Activated CD4-positive, alpha-beta T cell treated with anti-CD3 and anti-CD28 coated beads for 36 hours (primary cell): ENCODE results near the gene UBN1. TPM values are rescaled to one million over a fixed set of nuclear protein-coding genes. Genes with fewer than 3 reads are reported as not detected.

Experiments
- ATAC-seq: fragments of 200-7000 bp; cut with Tn5 transposase; one replicate; pipeline ENCODE4 v1.10.0; 2021; ENCODE audit warnings: mild to moderate bottlenecking, moderate library complexity
- CTCF ChIA-PET: fragments of 350-600 bp; sonication (Branson Sonifier 250); formaldehyde crosslinking; loops from one replicate; lab custom pipeline; 2021; ENCODE audit warnings: antibody characterized with exemption; lab: Charles Lee
- POLR2A ChIA-PET: fragments of 350-600 bp; sonication (Branson Sonifier 250); formaldehyde crosslinking; loops from one replicate; lab custom pipeline; 2021; ENCODE audit warnings: antibody characterized with exemption, inconsistent platforms; lab: Charles Lee
- DNase-seq: peaks from one replicate; pipeline ENCODE4 v3.0.0-alpha.2; 2020
- H3K27ac Mint-ChIP-seq: one replicate; pipeline ENCODE4 v1.8.0; 2021; ENCODE audit warnings: mixed read lengths
- H3K27me3 Mint-ChIP-seq: one replicate; pipeline ENCODE4 v1.8.0; 2021; ENCODE audit warnings: mixed read lengths
- H3K36me3 Mint-ChIP-seq: one replicate; pipeline ENCODE4 v1.8.0; 2021; ENCODE audit warnings: low read depth, mixed read lengths
- H3K4me1 Mint-ChIP-seq: one replicate; pipeline ENCODE4 v1.8.0; 2021; ENCODE audit warnings: mixed read lengths
- H3K4me3 Mint-ChIP-seq: one replicate; pipeline ENCODE4 v1.8.0; 2021; ENCODE audit warnings: mild to moderate bottlenecking, moderate library complexity, mixed read lengths
- H3K9me3 Mint-ChIP-seq: one replicate; pipeline ENCODE4 v1.8.0; 2021; ENCODE audit warnings: low read depth, mixed read lengths
- intact Hi-C, 2 experiments: fragments of 100-400 bp; cut with DNase I in 1 of 2; cut with micrococcal nuclease in 1 of 2; formaldehyde crosslinking; loops; one replicate each; pipeline versions ENCODE4 v1.14.2 to v1.15.1; 2022 to 2024; cut with DNase I, micrococcal nuclease
- total RNA-seq, 2 experiments: library from RNA; stranded (reverse); gene quantifications; one replicate each; pipeline ENCODE4 v1.2.3, GENCODE V29; 2021

The UBN1 gene
- total RNA-seq, 2 experiments from 2014 or later = 19.3 to 23.0 TPM

DNA sequence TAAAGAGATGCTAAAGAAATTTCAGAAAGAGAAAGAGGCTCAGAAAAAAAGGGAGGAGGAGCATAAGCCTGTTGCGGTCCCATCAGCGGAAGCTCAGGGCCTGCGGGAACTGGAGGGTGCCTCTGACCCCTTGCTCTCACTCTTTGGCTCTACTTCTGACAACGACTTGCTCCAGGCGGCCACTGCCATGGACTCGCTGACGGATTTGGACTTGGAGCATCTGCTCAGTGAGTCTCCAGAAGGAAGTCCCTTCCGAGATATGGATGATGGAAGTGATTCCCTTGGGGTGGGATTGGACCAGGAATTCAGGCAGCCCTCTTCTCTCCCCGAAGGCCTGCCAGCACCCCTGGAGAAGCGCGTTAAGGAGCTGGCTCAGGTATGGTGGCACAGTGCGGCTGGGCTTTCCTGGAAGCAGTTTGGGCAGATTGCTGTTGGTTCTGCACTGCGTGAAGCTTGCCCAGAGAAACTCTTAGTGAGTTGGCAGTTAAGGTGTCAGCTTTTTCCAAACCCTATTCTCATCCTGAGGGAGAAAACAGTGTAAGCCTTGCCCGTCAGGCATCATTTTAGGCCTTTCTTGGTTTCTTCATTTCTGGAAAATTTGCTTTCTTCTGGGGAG is 13.6 kb downstream of the UBN1 start:
- intact Hi-C loops = no loop called here
- POLR2A ChIA-PET = no interaction called here
- CTCF ChIA-PET = no interaction called here
- DNase-seq = no peak
- ATAC-seq = no peak
- no peak overlapping the region for H3K27ac Mint-ChIP-seq
- peaks cover 5% of the 10 kb centered on the region for H3K4me1 Mint-ChIP-seq
- H3K27me3 Mint-ChIP-seq = no peaks in the 10 kb centered on the region
- no peaks in the 10 kb centered on the region for H3K9me3 Mint-ChIP-seq
- H3K4me3 Mint-ChIP-seq = no peak overlapping the region
- H3K36me3 Mint-ChIP-seq = peaks cover 43% of the 10 kb centered on the region

DNA sequence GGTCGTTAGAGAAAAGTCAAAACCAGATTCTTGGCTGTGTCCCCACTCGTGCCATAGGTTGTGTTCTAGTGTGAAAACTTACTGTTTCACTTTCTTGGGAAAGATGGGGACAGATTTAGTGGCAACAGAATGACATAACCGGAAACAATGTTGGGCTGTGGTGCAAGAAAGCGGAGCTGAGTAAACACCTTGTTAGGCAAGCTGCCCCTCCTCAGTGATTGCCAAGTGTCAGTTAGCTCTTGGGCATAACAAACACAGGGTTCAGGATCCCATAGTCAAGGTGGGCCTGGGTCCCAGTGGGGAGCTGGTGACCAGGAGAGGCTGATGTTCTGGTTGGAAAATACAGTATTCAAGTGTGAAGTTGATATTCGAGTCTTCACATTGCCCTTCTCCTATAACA is 15.4 kb downstream of the UBN1 start:
- Mint-ChIP-seq H3K4me1 (peaks cover 11% of the 10 kb centered on the region), H3K36me3 (peaks cover 37% of the 10 kb centered on the region), H3K27ac (peak overlapping the region; percentile 29), H3K27me3 (no peaks in the 10 kb centered on the region), H3K4me3 (no peak overlapping the region), H3K9me3 (no peaks in the 10 kb centered on the region)
- ChIA-PET POLR2A (interaction anchor here (0.5 kb wide), 1 partner anchor 20 kb away, joined by 3 read pairs; no protein-coding TSS in a partner anchor), CTCF (no interaction called here)
- intact Hi-C loops = no loop called here
- ATAC-seq (no peak), DNase-seq (no peak)

DNA sequence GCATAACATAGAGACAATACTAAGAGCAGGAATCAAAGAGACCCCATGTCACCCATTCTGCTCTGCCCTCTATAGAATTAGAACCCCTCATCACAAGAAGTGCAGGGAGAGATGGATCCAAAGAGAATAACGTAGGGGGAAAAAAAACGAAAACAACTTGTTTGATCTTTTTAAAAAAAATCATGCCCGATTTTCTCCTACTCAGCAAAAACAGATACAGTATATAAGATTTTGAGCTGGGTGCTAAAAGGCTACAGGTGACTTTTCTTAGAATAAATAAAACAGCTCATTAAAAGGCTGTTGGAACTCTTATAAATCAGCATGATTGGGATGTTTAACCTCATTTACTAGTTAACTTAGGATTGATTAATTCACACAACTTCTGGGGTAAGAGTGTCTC is 17.4 kb downstream of the UBN1 start:
- POLR2A ChIA-PET = interaction anchor here (0.6 kb wide), 1 partner anchor 390 kb away, joined by 3 read pairs; no protein-coding TSS in a partner anchor
- Mint-ChIP-seq H3K27me3 (no peaks in the 10 kb centered on the region), H3K4me3 (no peak overlapping the region), H3K36me3 (peaks cover 30% of the 10 kb centered on the region), H3K9me3 (no peaks in the 10 kb centered on the region), H3K27ac (no peak overlapping the region), H3K4me1 (peaks cover 11% of the 10 kb centered on the region)
- ATAC-seq = no peak
- CTCF ChIA-PET = interaction anchor here (1.0 kb wide), 1 partner anchor 20 kb away, joined by 4 read pairs; no protein-coding TSS in a partner anchor
- intact Hi-C loops = no loop called here
- no peak for DNase-seq

DNA sequence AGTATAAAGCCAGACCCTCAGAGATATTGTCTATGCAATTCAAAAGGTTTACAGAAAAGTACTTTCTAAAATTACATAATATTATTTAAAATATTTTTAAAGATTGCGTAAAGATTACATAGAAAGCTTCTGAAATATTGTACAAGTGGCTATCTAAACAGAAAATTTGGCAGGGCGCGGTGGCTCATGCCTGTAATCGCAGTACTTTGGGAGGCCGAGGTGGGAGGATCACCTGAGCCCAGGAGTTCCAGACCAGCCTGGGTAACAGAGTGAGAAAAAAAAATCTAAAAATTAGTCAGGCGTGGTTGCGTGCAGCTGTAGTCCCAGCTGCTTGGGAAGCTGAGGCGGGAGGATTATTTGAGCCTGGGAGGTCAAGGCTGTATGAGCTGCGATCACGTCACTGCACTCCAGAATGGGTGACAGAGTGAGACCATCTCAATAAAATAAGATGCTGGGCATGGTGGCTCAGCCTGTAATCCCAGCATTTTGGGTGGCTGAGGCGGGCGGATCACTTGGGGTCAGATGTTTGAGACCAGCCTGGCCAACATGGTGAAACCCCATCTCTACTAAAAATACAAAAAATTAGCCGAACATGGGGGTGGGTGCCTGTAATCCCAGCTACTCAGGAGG is 18.1 kb downstream of the UBN1 start:
- H3K4me3 Mint-ChIP-seq = no peak overlapping the region
- ATAC-seq (no peak), DNase-seq (no peak)
- H3K36me3 Mint-ChIP-seq = peaks cover 26% of the 10 kb centered on the region
- H3K9me3 Mint-ChIP-seq = no peaks in the 10 kb centered on the region
- H3K4me1 Mint-ChIP-seq = peaks cover 11% of the 10 kb centered on the region
- no peaks in the 10 kb centered on the region for H3K27me3 Mint-ChIP-seq
- intact Hi-C loops = no loop called here
- H3K27ac Mint-ChIP-seq = no peak overlapping the region
- ChIA-PET CTCF (interaction anchor here (0.9 to 1.0 kb wide), 2 partner anchors 19 to 29 kb away, joined by 4 read pairs; no protein-coding TSS in a partner anchor), POLR2A (interaction anchor here (0.6 kb wide), 1 partner anchor 112 kb away, joined by 3 read pairs; no protein-coding TSS in a partner anchor)

DNA sequence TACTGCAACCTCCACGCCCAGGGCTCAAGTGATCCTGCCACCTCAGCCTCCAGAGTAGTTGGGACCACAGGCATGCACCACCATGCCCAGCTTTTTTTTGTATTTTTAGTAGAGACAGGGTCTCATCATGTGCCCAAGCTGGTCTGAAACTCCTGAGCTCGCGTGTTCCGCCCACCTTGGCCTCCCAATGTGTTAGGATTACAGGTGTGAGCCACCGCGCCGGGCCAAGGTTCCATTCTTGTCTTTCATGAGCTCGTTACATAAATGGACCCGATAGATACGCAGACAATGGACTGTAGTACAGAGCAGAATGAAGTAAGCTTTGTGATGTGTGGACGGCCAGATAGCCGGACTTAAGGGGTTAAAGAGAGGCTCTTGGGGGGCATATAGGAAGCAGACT is 19.3 kb downstream of the UBN1 start:
- intact Hi-C loops = no loop called here
- H3K4me3 Mint-ChIP-seq = no peak overlapping the region
- CTCF ChIA-PET = interaction anchor here (1.1 kb wide), 1 partner anchor 23 kb away, joined by 3 read pairs; no protein-coding TSS in a partner anchor
- no peaks in the 10 kb centered on the region for H3K27me3 Mint-ChIP-seq
- no peak for ATAC-seq
- H3K4me1 Mint-ChIP-seq = peaks cover 11% of the 10 kb centered on the region
- peaks cover 28% of the 10 kb centered on the region for H3K36me3 Mint-ChIP-seq
- no peak overlapping the region for H3K27ac Mint-ChIP-seq
- POLR2A ChIA-PET = no interaction called here
- no peaks in the 10 kb centered on the region for H3K9me3 Mint-ChIP-seq
- DNase-seq = no peak

DNA sequence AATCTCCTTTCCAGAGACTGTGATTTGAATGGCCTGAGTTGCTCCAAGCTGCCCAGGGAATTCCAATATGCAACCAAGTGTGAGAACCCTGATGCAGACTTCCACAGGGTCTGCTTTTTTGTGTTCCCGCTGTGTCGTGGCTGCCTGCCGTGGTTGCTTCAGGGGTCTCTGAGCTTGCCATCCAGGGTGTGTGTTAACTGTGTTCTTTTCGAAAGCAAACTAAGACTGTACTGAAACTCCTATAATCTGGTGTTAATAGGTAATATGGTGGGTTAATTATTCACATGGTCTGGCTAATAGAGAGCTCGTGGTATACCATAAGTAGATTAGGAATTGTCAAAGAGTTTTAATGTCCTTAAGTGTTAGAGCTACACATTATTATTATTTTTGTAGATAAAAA is 20.7 kb downstream of the UBN1 start:
- DNase-seq (no peak), ATAC-seq (no peak)
- H3K9me3 Mint-ChIP-seq = no peaks in the 10 kb centered on the region
- peaks cover 28% of the 10 kb centered on the region for H3K36me3 Mint-ChIP-seq
- intact Hi-C loops = no loop called here
- H3K4me3 Mint-ChIP-seq = no peak overlapping the region
- CTCF ChIA-PET = interaction anchor here (0.6 kb wide), 1 partner anchor 16 kb away, joined by 4 read pairs; no protein-coding TSS in a partner anchor
- no peak overlapping the region for H3K27ac Mint-ChIP-seq
- POLR2A ChIA-PET = no interaction called here
- no peaks in the 10 kb centered on the region for H3K27me3 Mint-ChIP-seq
- peaks cover 8% of the 10 kb centered on the region for H3K4me1 Mint-ChIP-seq

DNA sequence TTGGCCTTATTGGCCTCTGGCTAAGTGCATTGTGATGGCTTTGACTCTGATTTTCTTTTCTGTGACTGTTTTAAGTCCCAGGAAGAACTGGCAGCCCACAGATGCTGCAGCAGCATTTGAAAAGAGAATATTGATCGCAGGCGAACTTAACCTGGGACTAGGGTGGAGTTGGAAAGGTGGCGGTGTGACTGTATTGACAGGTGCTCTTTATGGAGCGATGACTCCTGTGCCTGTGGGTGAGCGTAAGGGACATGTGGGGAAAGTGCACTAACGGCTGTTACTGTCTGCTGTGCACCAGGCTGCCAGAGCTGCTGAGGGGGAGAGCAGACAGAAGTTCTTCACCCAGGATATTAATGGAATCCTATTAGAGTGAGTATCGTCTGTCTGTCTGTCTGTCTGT is 21.3 kb downstream of the UBN1 start:
- intact Hi-C loops = no loop called here
- Mint-ChIP-seq H3K9me3 (no peaks in the 10 kb centered on the region), H3K4me1 (peaks cover 7% of the 10 kb centered on the region), H3K27ac (no peak overlapping the region), H3K27me3 (no peaks in the 10 kb centered on the region), H3K36me3 (peaks cover 32% of the 10 kb centered on the region), H3K4me3 (no peak overlapping the region)
- ChIA-PET POLR2A (no interaction called here), CTCF (no interaction called here)
- ATAC-seq = no peak
- DNase-seq = no peak

DNA sequence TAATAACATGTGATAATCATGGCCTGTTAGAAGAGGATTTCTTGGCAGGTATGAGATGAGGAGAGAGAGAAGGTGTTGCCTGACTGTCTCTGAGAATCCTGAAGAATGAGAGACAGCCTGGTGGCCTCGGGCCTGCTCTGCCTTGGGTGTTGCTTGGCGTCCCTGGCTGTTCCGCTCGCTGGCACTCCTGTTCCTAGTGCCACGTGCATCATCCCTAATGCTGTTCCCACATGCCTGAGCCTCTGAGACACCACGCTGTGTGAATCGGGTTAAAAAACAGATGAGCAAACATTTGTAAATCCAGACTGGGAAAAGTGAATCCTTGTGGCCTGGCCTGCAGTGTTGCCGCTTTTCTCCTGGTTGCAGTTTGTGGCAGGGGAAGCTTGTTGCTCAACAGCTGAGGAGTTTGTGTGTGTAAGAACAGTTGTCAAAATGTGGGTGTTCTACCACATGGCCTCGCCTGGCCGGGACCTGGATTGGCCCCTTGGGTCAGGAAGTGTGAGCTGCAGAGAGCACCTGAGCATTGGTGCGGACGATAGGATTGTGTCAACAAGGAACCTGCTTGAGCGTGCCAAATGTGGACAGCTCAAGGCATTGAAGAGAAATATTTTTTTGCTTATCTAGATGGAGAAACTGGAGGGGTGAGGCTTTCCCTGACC is 22.0 kb downstream of the UBN1 start:
- Mint-ChIP-seq H3K9me3 (no peaks in the 10 kb centered on the region), H3K27me3 (no peaks in the 10 kb centered on the region), H3K4me1 (peaks cover 7% of the 10 kb centered on the region), H3K36me3 (peaks cover 32% of the 10 kb centered on the region), H3K4me3 (no peak overlapping the region), H3K27ac (peak overlapping the region; percentile 17)
- CTCF ChIA-PET = no interaction called here
- intact Hi-C loops = no loop called here
- DNase-seq (no peak), ATAC-seq (no peak)
- POLR2A ChIA-PET = no interaction called here

DNA sequence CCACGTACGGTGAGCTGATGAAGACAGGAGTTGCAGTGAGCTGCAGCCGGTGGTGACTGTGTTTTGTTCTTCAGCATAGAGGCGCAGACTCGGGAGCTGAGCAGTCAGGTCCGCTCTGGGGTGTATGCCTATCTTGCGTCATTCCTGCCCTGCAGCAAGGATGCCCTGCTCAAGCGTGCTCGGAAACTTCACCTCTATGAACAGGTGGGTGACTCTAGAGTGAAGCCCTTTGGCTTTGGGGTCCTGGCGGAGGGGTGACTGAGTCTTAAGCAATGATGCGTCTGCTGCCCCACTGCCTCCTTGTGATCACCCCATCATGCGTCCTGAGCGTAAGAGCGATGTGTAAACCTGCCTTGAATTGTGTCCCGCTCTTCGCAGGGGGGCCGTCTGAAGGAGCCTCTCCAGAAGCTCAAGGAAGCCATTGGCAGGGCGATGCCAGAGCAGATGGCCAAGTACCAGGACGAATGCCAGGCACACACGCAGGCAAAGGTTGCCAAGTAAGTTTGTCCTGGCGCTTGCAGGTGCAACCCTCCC is 22.9 kb downstream of the UBN1 start:
- ChIA-PET CTCF (no interaction called here), POLR2A (interaction anchor here (0.6 kb wide), 1 partner anchor 40 kb away, joined by 3 read pairs; no protein-coding TSS in a partner anchor)
- H3K4me3 Mint-ChIP-seq = no peak overlapping the region
- H3K27ac Mint-ChIP-seq = no peak overlapping the region
- no peak for ATAC-seq
- H3K27me3 Mint-ChIP-seq = no peaks in the 10 kb centered on the region
- H3K9me3 Mint-ChIP-seq = no peaks in the 10 kb centered on the region
- H3K4me1 Mint-ChIP-seq = peaks cover 7% of the 10 kb centered on the region
- H3K36me3 Mint-ChIP-seq = peaks cover 38% of the 10 kb centered on the region
- intact Hi-C loops = no loop called here
- no peak for DNase-seq

DNA sequence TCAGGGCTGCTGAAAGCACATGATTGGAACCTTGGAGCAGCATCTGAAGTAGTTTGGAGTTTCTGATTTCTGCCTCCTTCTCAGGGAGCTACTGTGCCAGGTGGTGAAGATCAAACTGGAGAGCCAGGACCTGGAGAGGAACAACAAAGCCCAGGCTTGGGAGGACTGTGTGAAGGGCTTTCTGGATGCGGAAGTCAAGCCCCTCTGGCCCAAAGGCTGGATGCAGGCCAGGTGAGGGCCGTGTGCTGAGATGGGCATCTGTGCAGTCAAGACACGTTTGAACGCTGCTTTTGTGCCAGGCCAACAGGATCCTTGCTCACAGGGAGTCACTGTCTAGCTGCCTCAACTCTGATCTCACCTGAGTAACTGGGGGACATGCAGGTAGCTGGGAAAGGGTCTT is 23.8 kb downstream of the UBN1 start:
- Mint-ChIP-seq H3K36me3 (peaks cover 42% of the 10 kb centered on the region), H3K9me3 (no peaks in the 10 kb centered on the region), H3K4me3 (no peak overlapping the region), H3K27ac (no peak overlapping the region), H3K27me3 (no peaks in the 10 kb centered on the region), H3K4me1 (peaks cover 7% of the 10 kb centered on the region)
- intact Hi-C loops = no loop called here
- no peak for ATAC-seq
- ChIA-PET POLR2A (interaction anchor here (0.6 kb wide), 1 partner anchor 41 kb away, joined by 3 read pairs; no protein-coding TSS in a partner anchor), CTCF (no interaction called here)
- DNase-seq = no peak

DNA sequence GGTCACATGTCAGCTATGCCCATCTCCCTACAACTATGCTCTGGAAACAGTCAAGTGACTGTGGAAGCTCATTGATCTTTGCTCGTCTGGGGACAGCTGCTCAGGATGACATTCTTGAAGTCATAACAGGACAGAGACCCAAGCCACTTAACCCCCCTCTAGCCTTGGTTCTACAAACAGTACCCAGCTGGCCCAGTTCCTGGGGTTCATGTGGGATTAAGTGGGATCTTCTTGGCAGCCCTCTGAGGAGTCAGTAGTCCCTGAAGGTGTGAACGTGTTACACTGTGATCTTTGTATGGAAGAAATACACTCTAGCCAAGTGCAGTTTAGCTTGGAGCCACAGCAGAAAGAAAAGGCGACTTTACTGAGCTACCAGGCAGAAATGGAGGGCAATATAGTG is 25.8 kb downstream of the UBN1 start:
- Mint-ChIP-seq H3K9me3 (no peaks in the 10 kb centered on the region), H3K4me1 (no peaks in the 10 kb centered on the region), H3K27ac (no peak overlapping the region), H3K27me3 (no peaks in the 10 kb centered on the region), H3K36me3 (peaks cover 41% of the 10 kb centered on the region), H3K4me3 (no peak overlapping the region)
- POLR2A ChIA-PET = interaction anchor here (0.8 kb wide), 1 partner anchor 26 kb away, joined by 3 read pairs; the partner anchor contains the start of genes GLYR1 and UBN1
- intact Hi-C loops = no loop called here
- CTCF ChIA-PET = interaction anchor here (0.6 to 1.1 kb wide), 3 partner anchors 39 to 83 kb away, joined by 3 to 6 read pairs (median 3); no protein-coding TSS in a partner anchor
- DNase-seq = no peak
- ATAC-seq = no peak
